ENCODE measurements around the gene DBN1.

DBN1 gene

DNA sequence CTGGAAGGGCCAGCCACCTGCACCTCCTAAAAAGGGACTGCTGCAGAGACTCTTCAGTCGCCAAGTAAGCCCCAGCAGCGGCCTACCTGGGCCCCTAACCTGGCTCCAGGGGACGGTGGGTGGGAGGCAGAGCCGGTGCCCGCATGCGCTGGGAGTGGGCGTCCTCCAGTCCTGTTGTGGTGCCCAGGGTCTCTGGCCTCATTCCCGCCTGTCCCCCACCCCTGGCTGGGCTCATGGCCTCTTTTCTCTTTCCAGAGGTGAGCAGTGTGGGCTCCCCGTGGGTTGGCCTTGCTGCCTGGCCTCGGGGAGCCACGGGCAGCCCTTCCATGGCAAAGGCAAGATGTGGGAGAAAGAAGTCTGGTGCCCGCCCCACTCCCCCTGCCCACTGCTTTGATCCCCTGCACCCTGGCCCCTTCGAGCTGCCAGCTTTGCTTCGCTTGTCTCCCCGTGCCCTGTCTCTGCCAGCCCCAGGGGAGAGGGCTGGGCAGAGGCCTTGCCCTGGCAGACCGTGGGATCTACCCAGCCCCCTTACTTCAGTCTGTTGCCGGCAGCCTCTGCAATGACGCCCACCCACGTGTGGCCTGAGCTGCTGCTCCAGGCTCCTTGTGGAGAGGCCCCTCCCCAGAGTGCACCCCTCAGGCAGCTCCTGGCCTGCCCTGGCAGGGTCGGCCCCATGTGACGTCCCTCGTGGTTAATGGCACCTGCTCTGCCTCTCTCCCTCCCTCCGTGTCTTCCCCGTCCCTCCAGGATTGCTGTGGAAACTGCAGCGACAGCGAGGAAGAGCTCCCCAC lies 32.2 kb downstream of the DBN1 start:
- FAIRE-seq: no peak

DNA sequence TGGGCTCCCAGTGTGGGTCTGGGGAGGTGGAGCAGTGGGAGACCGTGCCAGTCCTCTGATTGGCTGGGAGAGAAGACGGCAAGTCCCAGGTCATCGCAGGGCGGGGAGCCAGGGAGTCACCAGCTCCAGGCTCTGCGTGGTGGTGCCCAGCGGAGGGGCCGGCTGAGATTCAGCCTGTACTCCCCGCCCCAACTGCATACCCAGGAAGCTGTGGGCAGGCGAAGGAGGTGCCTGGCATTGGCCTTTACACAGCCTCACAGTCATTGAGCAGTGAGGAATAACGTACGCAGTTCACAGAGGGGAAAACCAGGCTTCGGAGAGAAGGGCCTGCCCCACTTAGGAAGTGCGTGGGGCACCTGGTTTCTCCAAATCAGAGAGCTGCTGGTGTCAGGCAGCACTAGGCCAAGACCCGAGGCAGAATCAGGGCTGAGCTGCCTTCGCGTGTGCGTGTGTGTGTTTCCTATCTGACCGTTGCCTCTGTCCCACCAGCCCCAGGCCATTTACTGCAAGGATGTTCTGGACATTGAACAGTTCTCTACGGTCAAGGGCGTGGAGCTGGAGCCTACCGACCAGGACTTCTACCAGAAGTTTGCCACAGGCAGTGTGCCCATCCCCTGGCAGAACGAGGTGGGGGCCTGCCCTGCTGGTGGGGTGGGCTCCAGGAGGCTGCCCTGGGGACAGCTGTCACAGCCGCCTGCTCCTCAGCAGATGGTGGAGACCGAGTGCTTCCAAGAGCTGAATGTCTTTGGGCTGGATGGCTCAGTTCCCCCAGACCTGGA lies 33.0 kb downstream of the DBN1 start:
- FAIRE-seq: no peak

DNA sequence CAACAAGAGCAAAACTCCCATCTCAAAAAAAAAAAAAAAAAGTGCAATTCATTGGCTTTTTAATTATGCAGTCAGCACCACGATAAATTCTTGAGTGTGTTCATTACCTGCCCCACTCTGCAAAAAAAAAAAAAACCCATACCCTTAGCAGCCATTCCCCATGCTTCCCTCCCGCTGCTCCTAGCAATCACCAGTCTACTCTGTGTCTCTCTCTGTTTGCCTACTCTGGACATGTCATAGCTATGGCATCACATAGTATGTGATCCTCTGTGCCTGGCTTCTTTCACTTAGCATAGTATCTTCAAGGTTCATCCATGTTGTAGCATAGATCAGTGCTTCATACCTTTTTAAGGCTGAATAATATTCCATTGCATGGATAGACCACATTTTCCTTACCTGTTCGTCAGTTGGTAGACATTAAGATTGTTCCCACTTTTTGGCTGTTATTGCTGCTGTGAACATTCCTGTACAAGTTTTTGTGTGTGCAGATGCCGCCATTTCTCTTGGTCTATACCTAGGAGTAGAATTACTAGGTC lies 33.8 kb downstream of the DBN1 start:
- no peak for FAIRE-seq

DNA sequence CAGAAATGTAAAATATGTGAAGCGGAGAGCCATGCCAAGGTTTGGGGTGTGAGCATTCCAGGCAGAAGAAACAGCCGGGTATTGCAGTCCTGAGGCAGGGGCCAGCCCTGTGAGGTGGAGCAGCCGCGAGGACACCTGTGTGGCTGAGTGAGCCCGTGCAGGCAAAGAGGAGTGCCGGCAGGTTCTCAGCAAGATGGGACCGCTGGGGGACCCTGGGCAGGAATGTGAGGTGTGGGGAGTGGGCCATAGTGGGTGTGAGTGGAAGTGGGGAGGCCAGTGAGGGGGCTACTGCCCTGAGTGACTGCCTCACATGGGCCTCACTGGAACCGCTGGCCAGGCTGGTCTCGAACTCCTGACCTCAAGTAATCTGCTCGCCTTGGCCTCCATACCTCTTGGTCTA lies 35.0 kb downstream of the DBN1 start:
- no peak for FAIRE-seq

DNA sequence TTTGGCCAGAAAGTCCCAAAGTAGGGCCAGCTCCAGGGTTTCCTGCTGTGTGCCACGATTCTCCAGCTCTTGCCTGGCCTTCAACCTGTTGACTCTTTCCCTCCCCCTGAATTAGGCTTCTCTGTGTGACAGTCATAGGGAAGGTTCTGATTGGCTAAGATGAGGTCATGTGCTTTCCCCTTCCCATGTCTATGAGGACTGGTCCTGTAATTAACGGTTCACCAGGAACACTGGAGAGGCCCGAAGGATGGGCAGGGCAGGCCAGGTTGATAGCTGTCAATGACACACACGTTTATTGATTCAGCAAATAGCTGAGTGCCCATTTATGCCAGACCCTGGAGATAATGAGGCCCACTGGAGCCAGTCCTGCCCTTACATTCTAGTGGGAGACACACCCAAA lies 35.8 kb downstream of the DBN1 start:
- FAIRE-seq: no peak

DNA sequence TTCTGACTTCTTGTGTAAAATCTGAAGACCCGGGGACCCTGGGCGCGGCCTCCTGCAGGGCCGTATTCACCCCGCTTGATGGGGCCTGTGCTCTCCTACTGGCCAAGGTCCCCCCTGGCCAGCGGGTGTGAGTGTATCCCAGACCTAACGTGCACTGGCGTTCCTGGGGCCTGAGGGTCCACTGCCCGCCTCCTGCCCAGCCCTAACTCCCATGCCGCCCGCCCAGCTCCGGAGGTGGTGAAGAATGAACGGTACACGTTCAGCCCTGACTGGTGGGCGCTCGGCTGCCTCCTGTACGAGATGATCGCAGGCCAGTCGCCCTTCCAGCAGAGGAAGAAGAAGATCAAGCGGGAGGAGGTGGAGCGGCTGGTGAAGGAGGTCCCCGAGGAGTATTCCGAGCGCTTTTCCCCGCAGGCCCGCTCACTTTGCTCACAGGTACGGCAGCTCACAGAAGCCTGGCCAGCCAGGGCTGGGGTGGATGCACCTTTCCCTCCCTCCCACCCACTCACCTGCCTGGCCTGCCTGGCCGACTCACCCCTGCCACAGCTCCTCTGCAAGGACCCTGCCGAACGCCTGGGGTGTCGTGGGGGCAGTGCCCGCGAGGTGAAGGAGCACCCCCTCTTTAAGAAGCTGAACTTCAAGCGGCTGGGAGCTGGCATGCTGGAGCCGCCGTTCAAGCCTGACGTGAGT lies 37.4 kb downstream of the DBN1 start:
- FAIRE-seq: no peak

DNA sequence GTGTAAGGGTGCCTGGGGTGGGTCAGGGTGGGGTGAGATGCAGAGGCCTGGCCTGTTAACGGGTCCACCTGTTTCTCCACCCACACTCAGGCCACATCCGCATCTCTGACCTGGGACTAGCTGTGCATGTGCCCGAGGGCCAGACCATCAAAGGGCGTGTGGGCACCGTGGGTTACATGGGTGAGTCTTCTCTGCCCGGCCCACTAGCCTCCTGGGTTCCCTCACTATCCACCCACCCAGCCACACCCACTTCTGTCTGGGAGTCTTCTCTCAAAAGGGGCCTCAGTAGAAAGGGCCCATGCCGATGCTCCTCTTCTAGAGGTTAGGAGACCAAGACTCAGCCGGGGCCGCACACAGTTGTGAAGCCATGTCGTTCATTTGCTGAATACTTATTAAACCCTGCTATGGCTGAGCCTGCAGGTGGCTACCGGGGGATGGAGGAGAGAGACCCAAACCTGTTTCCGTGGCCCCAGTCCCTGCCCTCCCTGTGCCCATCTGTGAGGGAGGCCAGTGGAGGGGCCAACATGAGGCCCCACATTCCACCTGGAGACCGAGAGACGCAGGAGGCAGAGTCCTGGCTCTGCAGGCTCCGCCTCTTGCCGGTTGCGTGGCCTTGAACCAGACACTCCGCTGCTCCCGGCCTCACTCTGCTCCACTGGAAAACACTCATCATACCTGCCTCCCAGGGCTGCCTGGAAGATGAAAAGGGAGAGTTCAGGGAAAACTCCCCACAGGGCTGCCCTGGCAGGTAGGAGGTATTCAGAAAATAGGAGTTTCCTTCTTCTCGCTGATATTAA lies 38.3 kb downstream of the DBN1 start:
- FAIRE-seq: no peak

DNA sequence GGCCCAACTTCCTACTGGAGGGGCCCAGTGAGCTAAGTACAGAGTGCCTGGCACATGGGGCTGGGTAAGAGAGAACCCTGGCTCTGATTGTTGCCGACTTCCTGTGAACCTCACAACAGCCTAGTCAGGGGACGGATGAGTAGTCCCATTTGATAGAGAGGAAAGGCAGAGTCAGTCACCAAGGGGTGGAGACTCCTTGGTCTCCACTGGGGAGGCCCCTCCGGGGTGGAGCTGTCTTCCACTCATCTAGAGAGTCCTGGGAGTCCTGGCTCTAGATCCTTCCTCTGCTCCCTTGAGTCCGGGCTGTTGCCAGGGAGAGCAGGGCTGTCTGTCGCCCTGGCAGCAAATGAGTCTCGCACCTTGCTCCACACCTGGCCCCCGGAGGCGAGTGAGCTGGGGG lies 39.0 kb downstream of the DBN1 start:
- no peak for FAIRE-seq

DNA sequence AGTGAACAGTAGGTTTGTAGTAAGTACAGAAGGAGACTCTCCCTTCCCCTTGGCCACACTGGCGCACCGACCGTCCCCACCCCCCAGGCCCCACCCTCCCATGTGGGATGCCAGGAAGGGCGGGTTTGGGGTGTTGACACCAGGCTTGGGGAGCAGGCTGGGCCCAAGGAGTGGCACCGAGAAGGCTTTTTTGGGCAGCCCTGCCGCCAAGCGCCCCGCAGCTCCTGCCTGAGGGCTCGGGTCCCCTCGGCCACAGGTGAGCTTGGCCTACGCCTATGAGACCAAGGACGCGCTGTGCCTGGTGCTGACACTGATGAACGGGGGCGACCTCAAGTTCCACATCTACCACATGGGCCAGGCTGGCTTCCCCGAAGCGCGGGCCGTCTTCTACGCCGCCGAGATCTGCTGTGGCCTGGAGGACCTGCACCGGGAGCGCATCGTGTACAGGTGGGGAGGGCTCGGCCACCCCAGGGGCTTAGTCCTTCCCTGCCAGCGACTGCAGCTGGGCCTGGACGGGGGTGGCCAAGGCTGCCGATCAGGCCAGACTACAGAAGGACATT lies 39.7 kb downstream of the DBN1 start:
- no peak for FAIRE-seq

DNA sequence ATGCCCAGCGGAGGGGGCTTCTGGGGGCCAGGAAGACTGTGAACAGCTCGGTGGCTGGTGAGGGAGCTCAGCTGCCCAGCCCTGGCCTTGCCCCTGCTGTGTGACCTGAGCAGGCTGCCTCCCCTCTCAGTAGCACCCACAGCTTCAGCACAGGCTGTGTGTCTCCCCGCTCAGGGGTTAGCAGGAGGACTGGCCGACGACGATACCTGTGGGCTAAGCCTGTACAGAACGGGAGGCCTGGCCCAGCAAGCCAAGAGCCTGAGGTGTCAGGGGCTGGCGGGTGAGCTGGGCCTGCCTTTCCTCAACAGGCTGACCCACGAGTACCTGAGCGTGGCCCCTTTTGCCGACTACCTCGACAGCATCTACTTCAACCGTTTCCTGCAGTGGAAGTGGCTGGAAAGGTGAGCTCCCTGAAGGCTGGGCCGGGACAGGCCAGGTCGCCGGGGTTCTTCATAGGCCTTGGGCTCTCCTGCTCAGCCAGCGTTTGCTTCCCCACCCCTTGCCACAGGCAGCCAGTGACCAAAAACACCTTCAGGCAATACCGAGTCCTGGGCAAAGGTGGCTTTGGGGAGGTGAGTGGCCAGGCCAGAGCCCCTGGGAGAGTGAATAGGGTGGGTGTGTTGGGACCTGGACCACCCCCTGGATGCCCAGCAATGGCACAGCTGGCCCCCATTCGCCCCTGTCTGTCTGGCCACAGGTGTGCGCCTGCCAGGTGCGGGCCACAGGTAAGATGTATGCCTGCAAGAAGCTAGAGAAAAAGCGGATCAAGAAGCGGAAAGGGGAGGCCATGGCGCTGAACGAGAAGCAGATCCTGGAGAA lies 40.4 kb downstream of the DBN1 start:
- no peak for FAIRE-seq

DNA sequence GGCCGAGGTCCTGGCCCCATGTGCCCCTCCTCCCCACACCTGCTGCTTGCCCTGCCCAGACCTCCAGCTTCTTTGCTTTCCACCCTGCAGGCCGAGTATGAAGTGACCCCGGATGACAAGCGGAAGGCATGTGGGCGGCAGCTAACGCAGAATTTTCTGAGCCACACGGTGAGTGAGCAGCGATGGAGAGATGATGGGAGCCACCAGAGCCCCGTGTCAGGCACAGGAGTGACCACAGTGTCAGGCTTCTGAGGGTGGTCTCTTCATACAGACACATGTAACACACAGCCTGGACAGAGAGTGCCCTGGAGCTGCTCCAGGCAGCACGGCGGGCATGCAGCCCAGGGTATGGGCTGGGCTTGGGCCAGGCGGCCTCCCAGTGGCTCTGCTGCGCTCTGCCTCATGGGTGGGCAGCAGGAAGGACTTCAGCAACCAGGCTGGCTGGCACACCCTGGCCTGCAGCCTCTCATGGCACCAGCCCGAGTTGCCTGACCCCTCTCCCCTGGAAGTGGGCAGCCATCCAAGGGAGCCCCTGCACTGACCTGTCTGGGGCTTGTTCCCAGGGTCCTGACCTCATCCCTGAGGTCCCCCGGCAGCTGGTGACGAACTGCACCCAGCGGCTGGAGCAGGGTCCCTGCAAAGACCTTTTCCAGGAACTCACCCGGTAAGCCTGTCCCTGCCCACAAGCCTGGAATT lies 41.1 kb downstream of the DBN1 start:
- no peak for FAIRE-seq

DNA sequence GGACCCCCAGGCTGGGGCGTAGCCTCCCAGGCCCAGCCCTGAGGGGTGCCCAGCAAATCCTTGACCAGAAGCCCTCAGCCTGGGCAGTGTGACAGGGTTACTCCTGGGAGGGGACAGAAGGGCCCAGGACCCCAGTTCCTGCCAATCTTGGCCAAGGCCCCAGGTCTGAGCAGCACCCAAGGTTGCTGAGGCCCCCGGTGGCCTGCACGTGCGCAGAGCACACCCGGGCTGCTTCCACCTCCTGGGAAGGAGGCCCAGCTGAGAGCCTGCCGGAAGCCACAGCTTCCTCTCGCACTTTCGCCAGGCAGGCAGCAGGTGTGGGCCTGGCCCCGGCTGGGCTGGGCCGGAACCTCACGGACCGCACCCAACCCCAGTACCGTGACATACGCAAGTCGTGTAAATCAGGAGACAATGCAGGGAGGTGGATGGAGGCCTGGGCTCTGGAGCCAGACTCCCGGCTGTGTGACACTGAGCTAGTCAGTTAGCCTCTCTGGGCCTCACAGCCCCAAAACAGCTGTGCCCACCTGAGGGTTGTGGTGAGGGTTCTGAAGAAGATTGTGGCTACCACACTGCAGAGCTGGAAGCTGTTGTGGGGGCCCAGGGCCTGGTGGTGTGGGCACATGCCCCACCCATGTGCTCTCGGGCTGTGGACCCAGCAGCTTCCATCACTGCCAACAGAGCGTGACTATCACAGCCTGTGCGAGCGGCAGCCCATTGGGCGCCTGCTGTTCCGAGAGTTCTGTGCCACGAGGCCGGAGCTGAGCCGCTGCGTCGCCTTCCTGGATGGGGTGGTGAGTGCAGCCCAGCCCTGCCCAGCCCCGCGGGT lies 41.9 kb downstream of the DBN1 start:
- no peak for FAIRE-seq

DNA sequence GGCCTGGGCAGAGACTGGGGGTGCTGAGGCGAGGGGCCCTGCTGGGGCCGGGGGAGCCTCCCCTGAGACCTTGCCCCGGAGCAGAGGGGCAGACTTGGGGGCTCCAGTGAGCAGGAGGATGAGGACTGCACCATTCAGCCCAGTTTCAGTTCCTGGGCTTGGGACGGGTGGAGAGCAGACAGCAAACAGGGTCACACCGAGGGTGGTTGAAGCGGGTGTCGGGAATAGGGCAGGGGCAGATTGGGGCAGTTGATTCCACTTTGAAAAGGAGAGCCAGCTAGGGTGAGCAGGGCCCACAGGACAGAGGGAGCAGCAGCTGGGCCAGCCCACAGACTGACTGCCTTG lies 42.5 kb downstream of the DBN1 start:
- FAIRE-seq: no peak

DNA sequence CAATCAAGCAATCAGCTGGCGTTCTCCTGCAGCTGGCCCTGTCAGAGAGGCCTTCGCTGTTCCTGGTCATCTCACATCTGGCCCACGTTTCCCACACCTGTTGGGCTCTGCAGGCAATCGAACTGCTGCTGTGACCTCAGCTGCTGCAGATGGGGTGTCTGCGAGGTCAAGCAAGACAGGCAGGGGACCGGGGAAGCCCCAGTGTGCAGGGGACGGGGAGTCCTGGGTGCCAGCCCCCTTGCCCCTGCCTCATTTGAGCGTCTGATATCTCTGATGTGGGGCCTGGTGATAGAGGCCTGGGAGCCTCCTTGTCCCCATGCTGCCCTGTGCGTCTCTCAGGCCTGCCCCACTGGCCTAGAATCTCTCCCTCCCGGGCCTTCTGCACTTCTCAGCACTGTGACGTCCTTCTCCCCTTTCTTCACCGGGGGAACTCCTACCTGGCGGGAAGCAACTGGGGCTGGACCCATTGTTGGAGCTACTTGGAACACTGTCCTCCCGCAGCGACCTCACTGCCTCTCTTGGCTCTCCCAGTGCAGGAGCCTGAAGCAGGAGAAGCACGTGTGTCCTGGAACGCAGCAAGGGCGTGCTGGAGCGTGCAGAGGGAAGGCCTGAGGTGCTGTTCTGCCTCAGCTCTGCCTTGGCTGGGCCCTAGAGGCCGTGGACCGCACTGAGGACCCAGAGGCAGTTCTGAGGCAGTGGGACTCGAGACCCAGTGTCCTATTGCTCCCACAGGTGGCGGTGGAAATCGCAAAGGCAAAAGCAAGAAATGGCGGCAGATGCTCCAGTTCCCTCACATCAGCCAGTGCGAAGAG lies 43.1 kb downstream of the DBN1 start:
- no peak for FAIRE-seq

DNA sequence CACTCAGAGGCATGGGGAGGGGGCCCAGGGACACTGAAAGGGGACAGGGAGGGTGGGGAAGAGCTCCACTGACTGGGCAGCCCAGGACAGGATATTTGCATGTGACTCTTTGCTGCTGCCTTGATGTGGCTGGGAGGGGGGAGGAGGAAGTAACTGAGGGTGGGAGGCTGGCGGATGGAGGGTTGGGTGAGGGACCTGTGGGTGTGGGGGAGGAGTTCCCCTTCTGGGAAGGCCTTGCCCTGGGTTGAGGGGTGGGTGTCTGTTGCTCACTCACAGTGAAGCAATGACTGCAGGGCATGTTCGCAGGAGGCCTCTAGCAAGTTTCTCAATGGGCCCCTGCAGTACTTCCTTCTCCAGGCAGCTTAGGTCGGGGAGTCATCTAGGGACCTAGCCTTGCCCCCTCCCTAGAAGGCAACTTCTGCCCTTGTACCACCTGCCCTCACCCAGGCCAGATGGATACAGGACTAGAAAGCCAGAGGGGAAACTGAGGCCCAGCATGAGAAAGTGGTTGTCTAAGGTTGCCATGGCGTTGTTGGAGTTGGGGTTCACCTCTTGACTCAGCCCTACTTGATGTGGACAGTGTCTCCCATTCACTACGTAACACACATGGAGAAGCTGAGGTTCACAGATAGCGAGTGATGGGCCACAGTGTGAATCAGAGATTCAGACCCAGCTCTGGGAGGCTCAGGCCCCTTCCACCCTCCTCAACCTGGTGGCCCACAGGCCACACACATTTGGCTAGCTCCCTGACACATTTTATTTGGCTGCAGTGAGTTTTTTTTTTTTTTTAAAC lies 44.0 kb downstream of the DBN1 start:
- no peak for FAIRE-seq

DNA sequence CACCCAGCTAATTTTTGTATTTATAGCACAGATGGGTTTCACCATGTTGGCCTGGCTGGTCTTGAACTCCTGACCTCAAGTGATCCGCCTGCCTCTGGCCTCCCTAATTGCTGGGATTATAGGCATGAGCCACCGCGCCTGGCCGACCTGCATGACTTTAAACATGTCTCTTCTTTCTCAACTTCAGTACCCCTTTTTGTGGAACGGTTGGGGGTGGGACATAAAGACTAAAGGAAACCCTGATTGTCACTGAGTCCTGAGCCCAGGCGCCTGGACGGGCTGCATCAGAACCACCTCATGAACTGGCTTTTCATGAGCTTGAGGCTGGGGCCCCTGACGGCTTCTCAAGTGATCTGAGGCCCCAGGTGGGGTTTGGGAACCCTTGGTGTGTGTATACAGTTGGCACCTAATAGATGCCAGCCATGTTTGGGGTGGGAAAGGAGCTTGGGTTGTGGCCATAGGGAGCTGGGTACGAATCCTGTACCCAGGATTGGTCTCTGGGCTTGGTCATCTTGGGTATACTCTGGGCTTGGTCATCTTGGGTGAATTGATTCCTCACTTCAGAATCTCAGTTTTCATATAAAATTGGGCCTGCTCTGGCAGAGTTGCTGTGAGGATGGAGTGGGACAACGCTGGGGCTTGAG lies 44.7 kb downstream of the DBN1 start:
- no peak for FAIRE-seq

DNA sequence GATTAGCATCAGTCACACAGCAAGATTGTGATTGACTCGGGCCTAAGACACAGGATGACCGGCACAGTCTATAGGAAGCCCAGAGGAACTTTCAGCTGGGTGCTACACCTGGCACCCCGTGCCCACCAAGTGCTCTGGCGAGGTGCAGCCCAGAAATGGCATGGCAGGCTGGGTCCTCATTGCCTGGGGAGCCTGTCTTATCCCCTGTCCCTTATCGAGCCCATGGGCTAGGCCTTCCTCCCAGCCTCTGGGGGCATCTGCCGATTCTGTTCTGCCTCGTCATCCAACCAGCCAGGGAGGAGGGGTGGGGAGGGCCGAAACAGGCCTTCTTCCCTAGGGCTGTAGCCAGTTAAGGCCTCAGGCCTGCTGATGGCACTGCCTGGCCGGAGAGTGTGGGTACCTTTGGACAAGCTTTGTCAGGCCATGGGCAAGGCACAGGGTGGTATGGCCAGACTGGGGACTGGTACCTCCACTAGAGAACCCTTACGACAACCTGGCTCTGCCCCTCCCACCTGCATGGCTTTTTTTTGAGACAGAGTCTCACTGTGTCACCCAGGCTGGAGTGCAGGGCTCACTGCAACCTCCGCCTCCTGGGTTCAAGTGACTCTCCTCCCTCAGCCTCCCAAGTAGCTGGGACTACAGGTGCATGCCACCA lies 45.4 kb downstream of the DBN1 start:
- no peak for FAIRE-seq
